SH-SY5Y (cell line): Measurements from ENCODE around the gene SESN1.

Experiments used
- GATA2 ChIP-seq: IDR thresholded peaks from 2 replicates; pipeline ENCODE4 v1.6.1; 2011; ENCODE audit warnings: mild to moderate bottlenecking, low read depth, low read length
- GATA3 ChIP-seq: IDR thresholded peaks from 2 replicates; pipeline ENCODE4 v1.6.1; 2011; ENCODE audit warnings: low read depth, mild to moderate bottlenecking, low read length, moderate library complexity

SESN1 gene

DNA sequence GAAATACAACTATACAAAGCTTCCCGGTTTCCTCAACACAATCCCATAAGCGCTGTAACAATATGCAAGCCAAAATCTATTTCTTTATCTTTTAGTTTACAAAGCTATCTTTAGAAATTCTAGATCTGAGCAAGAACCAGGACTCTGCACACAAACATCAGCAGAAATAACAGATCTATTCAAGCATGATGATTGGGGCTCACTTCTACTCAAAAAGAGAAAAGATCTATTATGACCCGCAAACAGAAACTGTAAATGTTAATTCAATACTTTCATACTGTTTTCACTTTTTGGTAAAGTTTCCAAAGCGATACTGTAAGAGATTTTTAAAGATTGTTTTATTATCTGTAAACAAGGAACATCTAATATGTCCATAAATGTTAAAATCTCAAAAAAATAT, 86.6 kb downstream of the SESN1 start:
- TF ChIP-seq GATA3: no peak
- no peak for TF ChIP-seq GATA2

DNA sequence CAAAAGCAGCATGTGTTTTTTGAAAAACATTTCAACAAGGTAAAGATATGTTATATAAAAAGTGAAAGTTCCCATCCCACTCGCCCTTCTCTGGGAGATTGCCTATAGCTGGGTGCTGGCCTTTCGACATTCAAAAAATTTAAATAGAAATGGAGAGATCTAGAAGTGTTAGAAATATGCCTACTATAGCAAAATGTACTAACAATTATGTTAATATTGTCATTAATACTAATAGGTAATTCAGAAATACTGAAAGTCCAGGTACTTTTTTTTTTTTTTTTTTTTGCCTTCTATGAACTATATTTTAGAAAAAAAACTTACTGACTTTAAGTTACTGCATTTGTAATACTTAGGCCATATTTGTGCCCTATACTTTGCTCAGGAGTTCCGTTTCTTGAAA, 87.1 kb downstream of the SESN1 start:
- no peak for TF ChIP-seq GATA2
- no peak for TF ChIP-seq GATA3

DNA sequence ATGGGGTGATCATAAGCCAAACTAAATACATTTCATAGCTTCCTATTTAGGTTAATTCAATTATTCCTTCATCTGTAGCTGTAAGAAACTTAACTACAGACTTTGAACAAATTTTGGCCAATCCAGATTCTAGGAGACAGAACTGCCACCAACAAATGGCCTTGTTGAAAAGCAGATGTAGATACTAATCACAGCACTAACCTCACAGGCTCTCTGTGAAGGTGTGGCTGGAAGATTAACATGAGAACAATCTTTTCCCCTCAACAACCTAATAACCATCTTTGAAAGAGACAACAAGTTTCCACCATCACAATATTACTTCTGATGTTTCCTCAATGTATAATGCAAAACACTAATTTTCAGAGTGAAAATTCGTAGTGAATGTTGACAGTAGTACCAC, 87.8 kb downstream of the SESN1 start:
- 0 out of 2 replicates have a peak, but pooled peaks have one; percentile 13 for TF ChIP-seq GATA3
- TF ChIP-seq GATA2: no peak; the same call in 1 of the 2 replicates

DNA sequence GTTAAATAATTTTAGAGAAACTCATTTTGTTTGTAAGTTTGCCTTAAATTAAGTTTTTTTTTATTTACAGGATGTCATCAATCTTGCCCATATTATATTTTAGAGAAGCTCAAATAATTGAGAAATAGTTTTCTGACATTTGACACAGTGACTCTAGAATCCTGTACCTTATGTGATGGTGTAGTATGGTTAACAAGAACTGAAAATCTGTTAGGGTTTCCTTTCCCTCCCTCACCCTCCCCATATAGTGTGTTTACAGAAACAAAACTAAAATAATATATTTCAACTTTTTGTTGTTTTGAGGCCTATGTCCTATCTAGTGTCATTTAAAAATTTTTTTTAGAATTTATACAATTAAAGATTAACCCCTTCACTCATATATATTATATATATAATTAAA, 91.8 kb downstream of the SESN1 start:
- TF ChIP-seq GATA3: no peak

DNA sequence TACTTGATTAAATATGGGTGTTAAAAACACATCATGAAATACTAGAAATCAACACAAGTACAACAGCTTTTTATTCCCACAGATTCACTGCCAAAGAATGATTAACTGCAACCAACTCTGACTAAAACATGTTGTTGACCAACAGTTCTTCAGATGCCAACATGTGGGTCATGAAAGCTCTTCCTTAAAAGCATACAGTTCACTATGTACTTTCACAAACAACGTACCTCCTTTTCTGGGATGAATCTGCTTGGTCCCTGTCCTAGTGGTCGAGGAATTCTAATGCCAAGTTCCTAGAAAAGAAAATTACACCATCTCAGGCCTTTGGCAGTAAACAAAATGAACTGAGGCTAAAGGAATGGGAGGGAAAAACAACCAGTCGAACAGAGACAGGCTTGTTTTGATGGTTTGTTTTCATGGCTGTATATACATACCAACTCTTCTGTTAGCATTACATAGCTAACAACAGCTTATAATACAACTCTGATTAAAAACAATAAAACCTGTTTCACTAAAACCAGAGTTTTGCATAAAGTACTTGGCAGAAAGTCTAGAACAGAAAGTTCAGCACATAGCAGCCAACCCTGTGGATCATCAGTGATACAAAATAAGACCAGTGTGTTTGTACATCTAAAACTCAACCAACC, 92.5 kb downstream of the SESN1 start:
- TF ChIP-seq GATA2 (no peak), GATA3 (no peak)

DNA sequence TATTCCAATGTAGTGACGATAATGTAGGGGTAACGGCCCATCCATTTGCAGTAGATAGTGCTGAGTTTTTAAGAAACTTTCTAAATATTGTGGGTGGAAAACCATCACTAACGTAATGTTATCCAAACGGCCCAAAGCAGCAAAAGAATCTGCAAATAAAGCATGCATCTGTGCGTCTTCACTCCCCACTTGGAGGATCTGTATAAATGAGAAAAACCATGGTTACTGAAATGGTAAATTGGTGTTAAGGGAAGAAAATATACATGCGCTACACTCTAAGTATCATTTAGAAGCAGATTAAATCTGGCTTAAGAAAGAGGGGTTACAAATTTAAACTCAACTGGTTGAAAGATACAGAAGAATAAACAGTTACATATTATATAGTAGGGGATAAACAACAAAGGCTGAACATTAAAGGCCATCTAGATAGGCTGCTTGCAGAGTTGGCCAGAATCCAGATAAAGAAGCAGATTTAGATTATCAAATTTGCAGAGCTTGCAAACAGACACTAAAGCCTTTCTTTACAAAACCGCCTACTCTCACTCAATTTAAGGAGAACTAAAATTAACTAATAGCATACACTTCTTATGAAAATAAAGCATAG, 93.3 kb downstream of the SESN1 start:
- peak; percentile 35; the same call in 1 of the 2 replicates for TF ChIP-seq GATA2
- peak; percentile 39; the same call in 1 of the 2 replicates for TF ChIP-seq GATA3

DNA sequence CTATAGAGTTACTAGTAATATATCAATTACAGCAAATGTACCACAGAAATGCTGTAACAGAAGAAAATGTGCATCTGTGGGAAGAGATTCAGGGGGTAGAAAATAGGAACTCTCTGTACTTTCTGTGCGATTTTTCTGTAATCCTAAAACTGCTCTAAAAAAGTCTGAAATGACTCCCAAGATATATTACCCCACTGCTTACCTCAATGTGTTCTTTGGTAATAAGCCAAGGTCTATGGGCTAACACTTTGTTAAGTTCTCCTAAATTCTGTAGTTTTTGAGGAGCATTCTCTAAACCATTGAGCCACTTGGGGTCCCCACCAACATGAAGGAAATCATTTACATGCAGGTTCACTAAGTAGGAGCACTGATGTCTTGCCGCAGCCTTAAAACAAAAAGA, 94.4 kb downstream of the SESN1 start:
- TF ChIP-seq GATA2 (no peak), GATA3 (no peak)

DNA sequence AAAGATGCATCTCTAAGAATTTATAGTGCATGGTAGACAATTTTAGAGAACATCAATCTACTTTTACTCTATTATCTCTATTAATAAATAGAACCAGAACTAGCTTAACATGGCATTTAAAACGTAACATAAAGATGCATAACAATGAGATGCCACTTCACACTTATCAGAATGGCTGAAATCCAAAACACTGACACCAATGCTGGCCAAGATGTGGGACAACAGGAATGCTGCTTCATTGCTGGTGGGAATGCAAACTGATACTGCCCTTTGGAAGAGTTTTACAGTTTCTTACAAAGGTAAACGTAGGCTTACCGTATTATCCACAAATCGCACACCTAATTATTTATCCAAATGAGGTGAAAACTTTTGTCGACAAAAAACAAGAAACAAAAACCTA, 95.2 kb downstream of the SESN1 start:
- TF ChIP-seq GATA3 (no peak), GATA2 (no peak)

DNA sequence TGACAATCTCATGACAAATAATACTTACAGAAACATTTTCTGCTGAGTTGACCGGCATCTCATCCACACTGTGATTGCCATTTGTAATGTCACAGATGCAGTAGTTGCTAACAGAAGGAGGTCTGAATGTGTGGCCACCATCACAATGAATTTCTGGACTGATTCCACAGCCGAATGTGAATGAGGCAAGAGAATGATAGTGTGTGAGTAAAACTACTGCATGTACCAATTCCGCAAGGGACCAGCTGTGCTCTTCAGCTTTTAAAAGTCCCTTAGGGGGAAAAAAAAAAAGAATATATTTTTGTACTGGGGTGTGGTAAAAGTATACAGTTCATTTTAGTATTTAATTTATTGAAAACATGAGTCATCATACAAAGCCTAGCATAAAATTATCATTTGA, 96.2 kb downstream of the SESN1 start:
- TF ChIP-seq GATA2: no peak

DNA sequence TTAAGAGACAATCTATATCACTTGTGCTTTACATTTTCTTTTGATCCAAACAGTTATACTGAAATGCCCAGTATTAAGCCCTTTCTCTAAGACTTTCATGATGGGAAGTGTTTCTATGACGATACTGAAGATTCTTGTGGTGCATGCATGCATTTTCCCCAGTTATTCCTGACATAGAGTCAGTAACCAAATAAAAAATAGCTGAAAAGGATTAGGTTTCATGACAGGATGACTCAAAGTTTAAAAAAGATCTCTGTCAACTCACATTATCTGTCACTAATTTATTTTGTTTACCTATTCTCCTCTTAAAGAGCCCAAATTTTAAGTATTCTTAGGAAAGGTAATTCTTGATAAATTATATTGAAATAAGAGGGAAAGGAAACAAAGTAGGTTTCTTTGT, 98.4 kb downstream of the SESN1 start:
- TF ChIP-seq GATA3: no peak
- TF ChIP-seq GATA2: no peak

DNA sequence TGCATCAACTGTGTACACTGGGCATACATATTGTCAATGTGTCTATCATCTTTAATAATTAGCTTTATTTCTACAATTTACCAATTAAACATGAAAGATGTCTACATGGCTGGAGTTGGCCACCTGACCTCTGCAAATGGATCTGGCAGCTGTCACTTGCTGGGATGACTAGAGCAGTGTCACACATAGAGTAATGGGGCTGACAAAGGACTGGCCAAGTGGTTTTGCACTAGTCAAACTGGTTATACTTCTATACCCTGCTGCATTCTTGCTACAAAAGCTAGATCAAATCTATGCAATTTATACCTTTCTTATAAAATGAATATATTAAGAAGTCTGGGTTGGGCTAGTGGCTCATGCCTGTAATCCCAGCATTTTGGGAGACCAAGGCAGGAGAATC, 99.3 kb downstream of the SESN1 start:
- TF ChIP-seq GATA3: no peak
- TF ChIP-seq GATA2: no peak

DNA sequence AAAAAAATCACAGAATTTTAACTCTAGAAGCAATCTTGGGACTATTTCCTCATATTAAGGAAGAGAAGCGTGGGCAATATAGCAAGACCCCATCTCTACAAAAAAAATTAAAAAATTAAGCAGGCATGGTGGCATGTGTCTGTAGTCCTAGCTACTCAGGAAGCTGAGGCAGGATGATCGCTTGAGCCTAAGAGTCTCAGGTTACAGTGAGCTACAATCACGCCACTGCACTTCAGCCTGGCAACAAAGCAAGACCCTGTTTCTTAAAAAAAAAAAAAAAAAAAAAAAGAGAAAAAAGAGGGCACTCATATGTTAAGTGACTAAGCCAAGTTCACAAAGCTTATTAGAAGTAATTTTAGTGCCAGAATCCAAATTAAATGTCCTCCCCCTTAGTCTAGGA, 100.8 kb downstream of the SESN1 start:
- TF ChIP-seq GATA2 (no peak), GATA3 (no peak)

DNA sequence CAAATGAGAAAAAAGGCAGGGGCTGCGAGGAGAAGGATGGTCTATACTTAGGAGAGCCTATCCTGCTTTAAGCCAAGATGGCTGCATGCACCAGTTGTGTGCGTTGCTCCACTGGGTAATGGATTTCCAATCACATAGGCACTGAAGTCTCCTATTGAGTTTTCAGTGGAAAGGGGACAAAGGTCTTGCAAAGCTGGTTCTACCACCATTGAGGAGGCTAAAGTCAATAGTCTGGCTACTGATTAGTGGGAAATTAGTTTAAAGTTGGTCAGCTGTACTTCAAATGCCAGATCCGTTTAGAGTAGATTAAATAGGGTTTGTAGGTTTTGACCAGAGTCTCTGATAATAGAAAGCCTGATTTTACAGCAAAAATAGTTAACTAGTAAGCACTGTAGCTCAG, 104.9 kb downstream of the SESN1 start:
- no peak for TF ChIP-seq GATA2

DNA sequence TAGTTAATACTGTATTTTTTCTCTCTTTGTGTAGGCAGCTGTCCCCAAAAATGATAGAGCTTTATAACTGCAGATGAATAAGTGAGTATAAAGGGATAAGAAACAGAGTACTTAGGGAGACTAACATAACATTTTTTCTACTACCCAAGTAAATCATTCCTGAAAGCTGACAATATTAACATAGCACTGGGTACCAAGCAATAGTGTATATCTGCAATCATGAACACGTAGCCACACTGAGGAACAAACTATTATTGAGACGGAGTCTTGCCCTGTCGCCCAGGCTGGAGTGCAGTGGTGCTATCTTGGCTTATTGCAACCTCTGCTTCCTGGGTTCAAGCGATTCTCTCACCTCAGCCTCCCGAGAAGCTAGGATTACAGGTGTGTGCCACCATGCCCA, 105.9 kb downstream of the SESN1 start:
- no peak for TF ChIP-seq GATA2
- TF ChIP-seq GATA3: no peak

DNA sequence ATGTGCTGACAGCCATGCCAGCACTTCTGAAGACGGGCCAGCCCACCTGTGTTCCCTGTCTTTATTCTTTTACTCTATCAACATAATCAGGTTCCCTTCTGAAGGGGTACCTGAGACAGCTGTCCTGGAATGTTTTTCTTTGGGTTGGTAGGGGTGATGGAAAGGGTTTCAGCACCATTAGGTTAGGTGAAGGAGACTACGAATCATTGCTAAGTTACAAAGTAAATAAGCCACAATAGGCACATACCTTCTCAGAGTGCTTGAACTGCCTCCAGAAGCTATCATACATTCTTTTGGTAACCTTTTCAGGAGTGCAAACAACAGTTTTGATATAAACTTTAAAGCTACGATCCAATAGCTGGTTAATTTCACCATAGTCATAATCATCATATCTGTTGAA, 106.3 kb downstream of the SESN1 start:
- TF ChIP-seq GATA3 (no peak), GATA2 (no peak)

DNA sequence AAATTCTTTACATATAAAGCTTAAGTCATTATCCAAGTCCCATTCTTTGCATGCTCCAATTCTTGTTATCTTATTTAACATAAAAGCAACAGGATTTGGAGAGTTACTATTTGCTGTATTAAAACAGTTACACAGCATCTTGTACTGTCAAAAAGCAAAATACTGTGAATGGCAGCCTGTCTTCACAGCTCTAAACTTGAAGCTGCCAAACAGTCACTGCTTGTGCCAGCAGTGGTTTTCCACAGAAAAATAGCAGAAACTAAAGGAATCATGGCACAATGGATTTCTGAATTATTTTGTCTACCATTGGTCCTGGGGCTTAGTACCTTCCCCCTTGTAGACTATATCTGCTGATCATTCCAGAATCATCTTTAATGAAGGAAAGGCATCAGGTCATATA, 107.5 kb downstream of the SESN1 start:
- TF ChIP-seq GATA3 (no peak), GATA2 (no peak)
